Activated CD8-positive, alpha-beta memory T cell treated with anti-CD3 and anti-CD28 coated beads for 48 hours (primary cell): ENCODE measurements around the gene SEC22C.

ENCODE experiments used
- DNase-seq, 3 experiments: peaks; one replicate each; pipeline ENCODE4 v3.0.0-alpha.2; 2020; ENCODE audit warnings: low read depth in 2 of 3, low spot score in 2 of 3

The SEC22C gene

GRCh38 chr3:42539871-42540714 lies 41.7 kb downstream of the SEC22C start:
- peak; percentile 24 to 57 (median 44) for DNase-seq

GRCh38 chr3:42537350-42537749 lies 44.4 kb downstream of the SEC22C start:
- no peak for DNase-seq

GRCh38 chr3:42535981-42536784 lies 45.6 kb downstream of the SEC22C start:
- no peak for DNase-seq

GRCh38 chr3:42533161-42533897 lies 48.4 kb downstream of the SEC22C start:
- no peak for DNase-seq

GRCh38 chr3:42532229-42532628 lies 49.5 kb downstream of the SEC22C start:
- no peak for DNase-seq

- DNase-seq, result no peak
These were observed 50.3 kb downstream of the SEC22C start for GRCh38 chr3:42531470-42531869.

- DNase-seq, result no peak
These were observed 51.7 kb downstream of the SEC22C start for GRCh38 chr3:42530073-42530472.

- no peak for DNase-seq
These were observed 52.3 kb downstream of the SEC22C start for GRCh38 chr3:42529468-42529867.

GRCh38 chr3:42527368-42527917 lies 54.3 kb downstream of the SEC22C start:
- DNase-seq, result no peak

GRCh38 chr3:42526616-42527367 lies 55.0 kb downstream of the SEC22C start:
- DNase-seq, result no peak

- DNase-seq, result no peak
These were observed 55.9 kb downstream of the SEC22C start for GRCh38 chr3:42525736-42526345.

GRCh38 chr3:42525212-42525611 lies 56.6 kb downstream of the SEC22C start:
- DNase-seq, result no peak

GRCh38 chr3:42524751-42525150 lies 57.0 kb downstream of the SEC22C start:
- DNase-seq, result no peak

GRCh38 chr3:42520906-42521305 lies 60.9 kb downstream of the SEC22C start:
- no peak for DNase-seq

- DNase-seq, result no peak
These were observed 61.4 kb downstream of the SEC22C start for GRCh38 chr3:42520336-42520735.

- DNase-seq, result no peak
These were observed 62.2 kb downstream of the SEC22C start for GRCh38 chr3:42519568-42519962.

GRCh38 chr3:42518800-42519567 lies 62.8 kb downstream of the SEC22C start:
- DNase-seq, result no peak

GRCh38 chr3:42517117-42517516 lies 64.7 kb downstream of the SEC22C start:
- DNase-seq, result no peak

GRCh38 chr3:42516443-42516842 lies 65.3 kb downstream of the SEC22C start:
- no peak for DNase-seq
